GM21526 (cell line): ENCODE measurements around the gene CEP57L1.
A peak's percentile ranks its signal among the peaks of the same experiment; 100 is the strongest.
"Not testable (repeated sequence)": the region's sequence is repeated elsewhere in the genome, so short reads cannot be mapped to it uniquely, and the experiment has no call there.

Source experiments
- ATAC-seq: cut with Tn5 transposase; IDR thresholded peaks from one replicate; pipeline ENCODE4 v1.9.1; 2021; ENCODE audit warnings: moderate library complexity; ENCODE audit not compliant: unreplicated experiment, low FRiP score

CEP57L1 gene

GRCh38 chr6:109073344-109074132 is 21.8 kb upstream of the CEP57L1 start:
- ATAC-seq: no peak

DNA sequence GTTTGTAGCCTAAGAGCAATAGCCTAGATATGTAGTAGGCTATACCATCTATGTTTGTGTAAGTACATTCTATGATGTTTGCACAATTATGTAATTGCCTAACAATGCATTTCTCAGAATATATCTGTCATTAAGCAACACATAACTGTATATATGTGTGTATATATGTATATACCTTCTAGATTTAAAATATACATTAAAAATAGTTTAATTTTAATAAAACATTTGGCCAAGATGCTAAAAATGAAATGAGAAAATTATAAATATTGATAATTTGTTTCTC is 21.2 kb upstream of the CEP57L1 start:
- ATAC-seq: no peak

- no peak for ATAC-seq
Observed at GRCh38 chr6:109075934-109076333, 19.4 kb upstream of the CEP57L1 start.

DNA sequence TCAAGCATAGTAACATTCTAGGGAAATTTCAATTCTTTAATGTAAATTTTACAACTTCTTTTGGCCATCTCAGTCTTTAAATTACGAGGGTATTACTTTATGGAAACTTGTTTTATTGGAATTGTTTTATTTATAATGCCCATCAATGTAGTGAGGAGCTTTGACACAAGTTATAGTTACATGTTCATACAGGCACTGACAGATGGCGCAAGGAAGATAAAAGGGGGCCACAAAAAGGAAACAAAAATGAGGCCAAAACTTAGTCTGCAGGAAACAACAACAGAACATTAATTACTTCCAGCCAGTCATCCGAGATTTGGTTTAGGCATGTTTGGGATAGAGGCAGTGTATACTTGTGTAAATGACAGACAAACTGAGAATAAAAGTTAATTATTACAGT is 18.9 kb upstream of the CEP57L1 start:
- no peak for ATAC-seq

GRCh38 chr6:109079981-109080380 is 15.3 kb upstream of the CEP57L1 start:
- ATAC-seq: no peak

DNA sequence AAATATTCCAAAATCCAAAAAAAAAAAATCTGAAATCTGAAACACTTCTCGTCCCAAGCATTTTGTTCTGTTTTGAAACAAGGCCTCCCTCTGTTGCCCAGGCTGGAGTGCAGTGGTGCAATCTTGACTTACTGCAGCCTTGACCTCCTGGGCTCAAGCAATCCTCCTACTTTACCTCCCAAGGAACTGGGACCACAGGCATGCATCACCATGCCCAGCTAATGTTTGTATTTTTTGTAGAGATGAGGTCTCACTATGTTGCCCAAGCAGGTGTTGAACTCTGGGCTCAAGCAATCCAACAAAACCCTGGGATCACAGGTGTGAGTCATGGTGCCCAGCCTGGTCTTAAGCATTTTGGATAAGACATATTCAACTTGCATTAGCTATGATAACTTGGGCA is 14.3 kb upstream of the CEP57L1 start:
- ATAC-seq: no peak

- ATAC-seq: no peak
Observed at GRCh38 chr6:109081516-109082187, 13.7 kb upstream of the CEP57L1 start.

DNA sequence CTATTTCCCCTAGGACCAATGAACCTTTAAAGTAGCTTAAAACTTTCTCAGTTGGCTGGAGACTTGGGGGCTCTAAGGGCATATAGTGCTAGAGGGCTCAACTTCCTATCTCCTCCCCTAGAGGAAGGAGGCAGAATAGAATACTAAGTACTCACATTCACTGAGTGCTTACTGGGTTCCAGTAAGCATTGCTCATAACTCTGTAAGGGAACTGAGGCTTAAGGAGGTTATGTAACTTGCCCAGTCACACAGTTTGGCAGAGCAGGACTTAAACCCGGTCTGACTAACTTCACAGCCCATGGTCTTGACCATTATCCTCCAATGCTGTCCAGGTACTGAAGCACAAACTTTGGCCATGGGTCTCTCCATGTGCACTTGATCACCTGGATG is 13.1 kb upstream of the CEP57L1 start:
- no peak for ATAC-seq

- ATAC-seq: no peak
Observed at GRCh38 chr6:109083657-109084056, 11.7 kb upstream of the CEP57L1 start.

DNA sequence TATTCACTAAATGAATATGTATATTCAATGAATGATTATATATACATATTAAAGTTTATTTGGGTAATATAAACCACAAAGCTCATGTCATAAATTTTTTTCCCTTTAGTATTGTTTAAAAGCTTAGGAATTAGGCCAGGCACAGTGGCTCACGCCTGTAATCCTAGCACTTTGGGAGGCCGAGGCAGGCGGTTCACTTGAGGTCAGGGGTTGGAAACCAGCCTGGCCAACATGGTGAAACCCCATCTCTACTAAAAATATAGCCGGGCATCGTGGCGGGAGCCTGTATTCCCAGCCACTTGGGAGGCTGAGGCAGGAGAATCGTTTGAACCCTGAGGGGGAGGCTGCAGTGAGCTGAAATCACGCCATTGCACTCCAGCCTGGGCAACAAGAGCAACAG is 11.2 kb upstream of the CEP57L1 start:
- ATAC-seq: not testable (repeated sequence)

DNA sequence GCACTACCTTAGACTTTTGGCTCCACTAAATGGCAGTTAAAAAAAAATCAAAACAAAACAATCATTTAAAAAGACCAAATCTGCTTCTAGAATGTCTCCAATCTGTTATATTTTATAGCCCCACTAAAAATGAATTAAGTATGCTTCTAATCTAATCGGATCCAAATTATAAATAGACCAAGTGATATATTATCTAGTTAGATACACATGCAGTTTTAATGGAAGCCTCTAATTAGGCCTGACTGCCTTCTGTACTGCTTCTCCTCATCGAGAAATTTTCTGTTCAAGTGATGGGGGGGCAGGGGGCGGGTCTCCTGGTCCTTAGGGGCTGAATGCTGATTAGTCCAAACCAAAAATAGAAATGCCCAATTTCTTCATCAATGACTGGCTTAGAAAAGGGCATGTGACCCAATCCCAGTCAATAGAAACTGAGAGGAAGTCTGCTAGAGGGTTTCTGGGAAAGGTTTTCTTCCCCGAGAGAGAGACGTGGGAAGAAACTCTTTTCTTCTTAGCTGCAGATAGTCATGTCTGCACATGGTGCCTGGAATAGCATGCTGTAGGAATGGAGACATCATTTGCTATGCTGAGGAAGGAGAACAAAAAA is 7.5 kb upstream of the CEP57L1 start:
- ATAC-seq: no peak

GRCh38 chr6:109088995-109089394 is 6.3 kb upstream of the CEP57L1 start:
- no peak for ATAC-seq

DNA sequence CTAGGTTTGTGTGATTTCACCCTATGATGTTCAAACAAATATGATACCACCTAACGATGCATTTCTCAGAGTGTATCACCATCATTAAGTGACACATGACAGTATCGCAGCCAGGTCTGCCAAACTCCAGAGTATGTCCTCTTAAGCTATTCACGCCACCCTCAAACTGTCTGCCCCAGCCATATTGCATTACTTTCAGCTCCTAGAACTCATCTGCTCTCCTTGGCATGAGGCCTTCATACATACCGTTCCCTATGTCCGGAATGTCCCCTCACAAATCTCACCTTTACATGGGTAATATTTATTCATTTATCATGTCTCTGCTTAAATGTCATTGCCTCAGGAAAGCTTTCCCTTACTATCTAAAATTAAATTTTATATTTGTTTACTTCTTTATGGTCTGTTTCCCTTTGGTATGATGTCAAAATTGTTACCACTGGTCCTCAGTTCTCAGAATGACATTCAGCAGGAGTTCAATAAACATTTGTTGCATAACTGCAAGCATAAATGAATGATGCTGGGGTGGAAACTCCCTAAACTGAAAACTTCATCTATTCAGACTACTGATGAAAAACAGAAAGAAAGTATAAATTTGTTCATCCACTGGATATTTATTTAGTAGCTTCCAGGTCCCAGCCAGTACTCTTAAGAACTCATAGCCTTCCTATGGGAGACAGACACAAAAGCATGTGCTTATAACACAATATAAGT is 3.8 kb upstream of the CEP57L1 start:
- ATAC-seq: no peak

- no peak for ATAC-seq
Observed at GRCh38 chr6:109092074-109092473, 3.2 kb upstream of the CEP57L1 start.

GRCh38 chr6:109093732-109094415 is 1.4 kb upstream of the CEP57L1 start:
- no peak for ATAC-seq

- peak; percentile 66 for ATAC-seq
Observed at GRCh38 chr6:109094416-109095035, 781 bp upstream of the CEP57L1 start, which contains the start of gene SESN1. Gene SESN1, minus strand, starts transcription at chr6:109094846. Its CDS starts 773 bp downstream, at chr6:109094073.

DNA sequence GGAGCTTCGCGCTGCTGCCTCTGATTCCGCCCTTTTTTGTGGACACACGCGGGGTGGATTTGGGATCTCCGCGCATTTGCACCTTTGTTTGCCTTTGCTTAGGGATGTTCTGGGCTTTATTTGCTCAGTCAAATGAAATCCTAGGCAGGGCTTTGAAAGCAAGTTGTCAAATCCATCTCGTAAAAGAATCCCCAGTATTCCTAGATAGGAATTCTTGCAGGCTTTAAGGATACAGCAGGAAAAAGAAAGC is 453 bp downstream of the CEP57L1 start:
- ATAC-seq: no peak

DNA sequence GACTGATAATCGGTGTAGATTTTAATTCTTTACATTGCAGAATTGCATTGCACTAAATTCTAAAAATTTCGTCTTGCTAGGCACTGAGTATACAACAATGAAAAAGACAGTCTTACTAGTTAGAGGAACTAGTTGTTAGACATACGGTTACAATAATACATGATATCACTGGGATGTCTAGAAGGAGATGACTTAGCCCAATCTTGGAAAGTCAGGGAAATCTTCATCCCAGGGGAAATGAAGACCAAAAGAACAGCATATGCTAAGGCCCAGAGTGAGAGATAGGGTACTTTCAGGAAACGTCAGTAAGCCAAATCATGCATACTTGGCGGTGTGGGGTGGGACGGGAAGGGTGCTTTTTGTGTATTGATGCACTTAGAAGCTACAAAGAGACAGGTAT is 901 bp downstream of the CEP57L1 start:
- no peak for ATAC-seq

DNA sequence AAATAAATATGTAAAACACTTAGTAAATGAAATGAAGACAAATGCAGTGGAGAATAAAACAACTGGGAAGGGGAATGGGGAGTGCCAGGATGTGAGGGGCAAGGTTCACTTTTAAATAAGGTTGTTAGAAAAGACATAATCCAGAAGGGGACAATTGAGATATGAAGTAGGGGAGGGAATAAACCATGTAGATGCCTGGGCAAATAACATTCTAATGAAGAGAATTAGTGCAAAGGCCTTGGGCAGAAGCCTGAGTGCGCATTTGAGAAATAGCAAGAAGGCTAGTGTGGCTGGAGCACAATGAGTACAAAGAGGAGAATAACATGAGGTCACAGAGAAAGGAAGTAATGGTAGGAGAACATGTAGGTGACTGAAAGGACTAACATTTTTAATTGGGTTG is 2.4 kb downstream of the CEP57L1 start:
- ATAC-seq: no peak

DNA sequence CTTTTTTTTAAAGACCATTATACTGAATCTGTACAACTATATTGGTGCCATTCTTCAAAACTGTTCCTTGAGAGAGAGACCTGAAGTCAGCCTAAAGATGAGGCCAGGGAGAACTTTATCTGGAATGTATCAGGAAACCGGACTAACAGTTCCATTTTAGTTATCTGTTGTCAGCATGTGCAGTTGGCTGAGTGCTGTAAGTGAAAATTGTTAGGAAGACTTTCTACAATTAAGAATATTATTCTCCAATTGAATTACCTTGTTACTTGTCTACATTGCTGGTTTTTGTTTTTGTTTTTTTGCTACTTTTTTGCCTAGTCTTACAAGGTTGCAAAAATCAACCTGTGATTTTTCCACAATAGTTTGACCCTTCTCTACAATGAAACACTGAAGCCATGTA is 7.5 kb downstream of the CEP57L1 start:
- ATAC-seq: no peak

- ATAC-seq: no peak
Observed at GRCh38 chr6:109103942-109104341, 8.6 kb downstream of the CEP57L1 start.
